ENCODE data around the gene APC2. TPM values are rescaled to one million over a fixed set of nuclear protein-coding genes. Genes with fewer than 3 reads are reported as not detected.
A peak's percentile ranks its signal among the peaks of the same experiment; 100 is the strongest.

Gene APC2
- total RNA-seq, 2 donors from 2014 or later: 0.04 to 0.21 TPM

DNA sequence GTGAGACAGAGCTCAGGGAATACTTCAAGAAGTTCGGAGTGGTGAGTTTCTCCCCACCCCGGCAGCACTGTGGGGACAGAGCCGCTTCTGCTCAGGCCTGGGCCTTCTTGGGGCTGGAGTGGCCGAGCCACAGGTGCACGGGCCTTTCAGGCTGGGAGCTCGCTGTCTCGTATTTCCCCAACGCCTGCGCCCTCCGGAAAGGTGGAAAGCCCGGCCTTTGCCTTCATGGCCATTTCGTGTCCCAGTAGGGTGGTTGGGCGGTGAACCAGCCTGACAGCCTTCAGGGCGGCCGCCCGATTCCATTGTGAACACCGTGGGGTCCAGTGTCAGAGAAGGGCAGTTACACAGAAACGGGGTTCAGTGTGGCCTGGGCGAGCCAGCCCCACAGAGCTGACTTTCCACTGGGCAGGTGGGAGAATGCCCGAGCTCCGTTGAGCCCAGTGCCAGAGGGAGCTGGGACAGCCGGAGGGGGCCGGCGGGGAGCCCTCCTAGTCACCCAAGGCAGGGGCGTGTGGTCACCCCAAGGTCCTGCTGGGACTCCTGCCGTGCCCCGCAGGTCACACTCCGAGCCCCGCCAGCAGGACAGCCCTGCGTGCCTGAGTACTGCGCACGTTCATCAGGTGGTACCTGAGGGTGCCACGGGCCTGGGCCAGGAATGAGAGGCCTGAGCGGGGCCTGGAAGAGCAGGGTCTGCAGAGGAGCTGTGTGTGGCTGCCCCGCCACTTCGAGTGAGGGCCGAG is 28.5 kb upstream of the APC2 start:
- no peaks in the 10 kb centered on the region for H3K27me3 Mint-ChIP-seq
- peaks cover 98% of the 10 kb centered on the region for H3K36me3 Mint-ChIP-seq (ENCODE audit: low read depth)
- H3K4me3 Mint-ChIP-seq: no peak overlapping the region
- H3K27ac Mint-ChIP-seq: no peak overlapping the region
- ATAC-seq (replicated peaks): no peak
- H3K9me3 Mint-ChIP-seq: no peaks in the 10 kb centered on the region
- no peaks in the 10 kb centered on the region for H3K4me1 Mint-ChIP-seq

DNA sequence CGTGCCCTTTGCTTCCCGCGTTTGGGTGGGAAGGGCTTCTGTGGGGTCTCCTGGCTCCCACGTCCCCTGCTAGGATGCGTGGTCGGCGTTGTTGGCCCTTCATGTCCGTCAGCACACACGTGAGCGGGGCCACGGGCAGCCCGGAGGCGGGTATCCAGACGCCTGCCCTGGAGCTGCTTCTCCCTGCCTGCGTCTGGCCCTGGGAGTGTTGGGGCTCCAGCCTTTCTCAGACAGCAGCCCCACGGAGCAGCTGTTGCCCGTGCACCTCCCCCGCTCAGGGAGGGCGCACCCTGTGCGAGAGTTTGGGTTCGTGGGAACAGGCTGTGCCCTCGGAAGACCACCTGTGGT is 28.0 kb upstream of the APC2 start:
- Mint-ChIP-seq H3K36me3 (ENCODE audit: low read depth) (peaks cover 97% of the 10 kb centered on the region), H3K27me3 (no peaks in the 10 kb centered on the region), H3K4me1 (no peaks in the 10 kb centered on the region), H3K9me3 (no peaks in the 10 kb centered on the region), H3K27ac (no peak overlapping the region), H3K4me3 (no peak overlapping the region)
- ATAC-seq (replicated peaks): no peak

DNA sequence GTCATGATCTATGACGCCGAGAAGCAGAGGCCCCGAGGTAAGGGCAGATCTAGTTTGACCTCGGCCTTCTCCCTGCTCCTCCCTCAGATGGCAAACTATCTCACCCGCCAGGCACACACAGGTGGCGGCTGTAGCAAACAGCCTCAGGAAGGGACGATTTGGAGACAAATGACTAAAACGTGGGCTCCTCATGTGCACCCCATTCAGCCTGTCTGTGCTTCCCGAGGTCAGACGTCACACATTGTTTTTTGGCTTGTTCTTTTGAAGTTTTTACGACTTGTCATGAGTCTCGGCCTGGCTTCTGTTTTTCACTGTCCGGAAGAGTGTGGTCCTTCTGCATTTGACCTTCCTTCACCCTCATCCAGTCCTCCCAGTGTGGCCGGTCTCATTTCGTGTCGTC is 27.6 kb upstream of the APC2 start:
- no peak overlapping the region for H3K4me3 Mint-ChIP-seq

DNA sequence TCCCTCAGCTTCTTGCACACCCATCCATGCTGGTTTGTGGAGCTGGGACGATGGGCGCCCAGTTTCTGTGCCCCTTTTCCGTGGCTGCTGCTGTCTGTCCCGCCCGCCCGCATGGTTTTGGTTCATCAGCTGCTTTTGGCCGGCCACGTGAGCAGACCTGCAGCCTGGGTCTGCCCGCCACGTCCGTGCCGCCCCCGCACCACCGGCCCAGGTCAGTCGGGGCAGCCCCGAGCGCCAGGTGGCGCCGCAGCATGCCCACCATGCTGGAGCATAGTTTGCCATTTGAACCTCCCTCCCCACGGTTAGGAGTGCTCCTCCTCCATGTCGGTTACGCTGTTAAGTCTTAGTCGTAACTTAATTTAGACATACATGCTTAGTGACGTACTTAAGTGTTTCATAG is 27.0 kb upstream of the APC2 start:
- ATAC-seq (replicated peaks): no peak
- peak overlapping the region; percentile 55 for H3K27ac Mint-ChIP-seq
- no peak overlapping the region for H3K4me3 Mint-ChIP-seq

More for the DNA sequence above, 27.6 kb upstream of the APC2 start:
- no peaks in the 10 kb centered on the region for H3K9me3 Mint-ChIP-seq
- H3K27me3 Mint-ChIP-seq: no peaks in the 10 kb centered on the region
- no peak for ATAC-seq (replicated peaks)
- H3K4me1 Mint-ChIP-seq: no peaks in the 10 kb centered on the region
- peaks cover 97% of the 10 kb centered on the region for H3K36me3 Mint-ChIP-seq (ENCODE audit: low read depth)
- H3K27ac Mint-ChIP-seq: no peak overlapping the region

DNA sequence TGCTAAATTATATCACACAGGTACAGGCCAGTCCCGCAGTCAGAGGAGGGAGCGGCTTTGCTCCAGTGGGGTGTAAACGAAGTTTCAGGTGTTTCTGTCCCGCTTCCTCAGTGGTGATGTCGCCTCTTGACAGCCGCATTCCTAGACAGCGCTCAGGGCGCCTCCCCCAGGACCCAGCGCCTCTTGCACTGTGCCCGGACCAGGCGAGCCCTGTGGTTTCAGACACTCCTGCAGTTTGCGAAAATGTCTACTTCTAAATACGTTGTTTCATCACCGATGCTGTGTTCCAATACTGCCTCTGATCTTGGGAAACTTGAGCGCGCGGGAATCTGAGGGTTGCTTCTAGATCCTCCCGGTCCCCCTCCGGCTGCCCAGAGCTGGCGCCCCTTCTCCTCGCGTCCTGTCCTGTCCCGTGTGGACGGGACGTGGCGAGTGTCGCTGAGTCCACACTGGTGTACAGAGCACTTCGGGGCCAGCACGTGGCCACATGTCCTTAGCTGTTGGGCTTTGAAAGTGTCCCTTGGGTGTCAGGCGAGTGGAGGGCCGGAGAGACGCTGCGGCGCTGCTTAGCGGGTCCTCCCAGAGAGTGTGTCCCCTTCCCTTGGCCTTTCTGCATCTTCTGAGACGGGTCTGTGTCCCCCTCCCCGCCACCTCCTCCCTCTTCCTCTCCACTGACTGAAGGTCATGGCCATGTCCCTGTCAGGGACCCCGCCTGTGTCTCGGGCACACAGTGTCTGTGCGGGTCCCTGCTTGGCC is 26.3 kb upstream of the APC2 start:
- no peak overlapping the region for H3K4me3 Mint-ChIP-seq
- H3K9me3 Mint-ChIP-seq: no peaks in the 10 kb centered on the region
- ATAC-seq (replicated peaks): no peak
- no peaks in the 10 kb centered on the region for H3K4me1 Mint-ChIP-seq
- no peaks in the 10 kb centered on the region for H3K27me3 Mint-ChIP-seq
- peak overlapping the region; percentile 55 for H3K27ac Mint-ChIP-seq
- H3K36me3 Mint-ChIP-seq (ENCODE audit: low read depth): peaks cover 97% of the 10 kb centered on the region

More for the DNA sequence above, 27.0 kb upstream of the APC2 start:
- H3K4me1 Mint-ChIP-seq: no peaks in the 10 kb centered on the region
- peaks cover 97% of the 10 kb centered on the region for H3K36me3 Mint-ChIP-seq (ENCODE audit: low read depth)
- H3K27me3 Mint-ChIP-seq: no peaks in the 10 kb centered on the region
- no peaks in the 10 kb centered on the region for H3K9me3 Mint-ChIP-seq

DNA sequence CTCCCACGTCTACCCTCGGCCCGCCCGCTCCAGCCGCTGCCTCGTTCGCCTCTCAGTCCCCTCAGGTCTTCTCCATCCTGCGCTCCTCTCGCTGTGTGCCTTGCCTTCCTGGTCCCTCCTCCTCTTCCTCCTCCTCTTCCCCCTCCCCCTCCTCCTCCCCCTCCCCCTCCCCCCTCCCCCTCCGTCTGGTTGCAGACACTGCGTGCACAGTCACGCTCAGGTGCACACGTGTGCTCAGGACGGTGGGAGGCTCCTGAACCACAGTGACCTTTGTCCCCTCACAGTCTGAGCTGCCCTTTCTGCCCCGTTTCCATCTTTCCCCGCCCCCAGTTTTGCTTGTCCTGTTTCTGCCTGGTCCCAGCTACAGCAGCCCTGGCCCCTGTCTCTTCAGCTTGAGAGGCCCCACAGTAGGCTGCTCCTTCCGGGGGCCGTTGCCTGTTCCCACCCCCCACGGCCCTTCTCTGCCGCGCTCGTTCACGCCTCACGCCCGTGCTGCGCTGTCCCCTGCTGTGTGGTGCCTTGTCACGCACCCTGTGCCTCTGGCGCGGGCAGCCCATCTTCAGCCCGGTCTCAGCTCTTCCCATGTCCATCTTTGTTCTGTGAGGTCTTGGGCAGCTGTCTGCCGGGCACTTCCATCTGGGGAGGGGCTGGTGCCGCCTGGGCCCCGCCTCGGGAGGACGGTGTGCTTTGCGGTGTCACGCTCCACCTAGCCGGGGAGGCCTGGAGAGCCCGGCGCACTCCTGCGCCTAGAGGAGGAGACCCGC is 25.5 kb upstream of the APC2 start:
- H3K9me3 Mint-ChIP-seq: no peaks in the 10 kb centered on the region
- H3K27ac Mint-ChIP-seq: no peak overlapping the region
- H3K36me3 Mint-ChIP-seq (ENCODE audit: low read depth): peaks cover 92% of the 10 kb centered on the region
- no peak for ATAC-seq (replicated peaks)
- no peaks in the 10 kb centered on the region for H3K4me1 Mint-ChIP-seq
- no peaks in the 10 kb centered on the region for H3K27me3 Mint-ChIP-seq
- H3K4me3 Mint-ChIP-seq: no peak overlapping the region

DNA sequence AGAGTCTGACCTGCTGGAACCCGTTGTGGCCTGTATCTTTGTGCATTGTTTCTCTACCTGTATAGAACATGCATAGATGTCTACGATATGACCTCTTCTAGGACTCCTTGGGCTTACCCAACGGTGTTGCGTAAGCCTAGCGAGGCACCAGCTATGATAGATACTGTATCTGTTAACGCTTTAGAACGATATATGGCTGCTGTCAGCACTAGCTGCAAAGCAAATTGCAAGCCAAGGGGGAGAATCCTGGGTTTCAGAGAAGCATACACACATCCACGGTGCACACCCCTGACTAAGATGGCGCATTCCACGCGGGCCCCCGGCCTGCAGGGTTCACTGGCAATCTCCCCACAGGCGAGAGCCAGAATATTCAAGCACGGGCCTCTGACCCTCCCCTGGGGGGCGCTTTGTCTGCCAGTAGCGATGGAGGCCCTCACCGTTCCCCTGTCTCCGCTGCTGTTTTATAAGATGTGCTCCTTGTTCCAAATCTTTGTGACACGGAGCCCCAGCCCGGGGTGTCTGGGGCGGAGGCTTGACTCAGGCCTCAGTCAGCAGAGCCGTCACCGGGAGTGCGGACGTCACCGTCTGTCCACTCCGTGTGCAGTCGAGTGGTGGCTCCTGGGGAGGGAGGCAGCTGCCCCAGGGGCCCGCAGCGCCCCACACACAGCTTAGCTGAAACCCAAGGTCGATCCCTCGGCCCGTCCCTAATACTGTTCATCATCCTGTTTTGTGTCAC is 24.7 kb upstream of the APC2 start:
- H3K36me3 Mint-ChIP-seq (ENCODE audit: low read depth): peaks cover 93% of the 10 kb centered on the region
- no peak for ATAC-seq (replicated peaks)
- H3K27me3 Mint-ChIP-seq: no peaks in the 10 kb centered on the region
- no peak overlapping the region for H3K27ac Mint-ChIP-seq
- H3K4me3 Mint-ChIP-seq: no peak overlapping the region
- H3K9me3 Mint-ChIP-seq: no peaks in the 10 kb centered on the region
- no peaks in the 10 kb centered on the region for H3K4me1 Mint-ChIP-seq

DNA sequence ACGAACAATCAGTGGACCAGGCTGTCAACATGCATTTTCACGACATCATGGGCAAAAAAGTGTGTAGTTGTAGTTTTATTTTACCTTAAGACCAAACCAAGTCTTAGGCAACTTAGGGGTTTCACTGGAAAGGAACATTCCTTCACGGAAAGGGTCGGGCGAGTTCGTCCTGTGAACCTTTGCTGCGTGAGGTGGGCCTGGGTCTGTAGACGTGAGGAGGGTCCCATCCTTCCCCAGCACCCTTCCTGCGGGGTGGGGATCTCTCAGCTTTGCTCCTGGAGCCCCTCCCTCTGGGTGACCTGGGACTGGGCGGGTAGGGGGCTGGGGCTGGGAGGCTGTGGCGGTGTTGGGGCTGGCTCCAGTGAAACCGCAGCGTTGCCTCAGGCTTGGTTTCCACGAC is 24.0 kb upstream of the APC2 start:
- no peak overlapping the region for H3K27ac Mint-ChIP-seq
- H3K36me3 Mint-ChIP-seq (ENCODE audit: low read depth): peaks cover 93% of the 10 kb centered on the region
- no peaks in the 10 kb centered on the region for H3K4me1 Mint-ChIP-seq

DNA sequence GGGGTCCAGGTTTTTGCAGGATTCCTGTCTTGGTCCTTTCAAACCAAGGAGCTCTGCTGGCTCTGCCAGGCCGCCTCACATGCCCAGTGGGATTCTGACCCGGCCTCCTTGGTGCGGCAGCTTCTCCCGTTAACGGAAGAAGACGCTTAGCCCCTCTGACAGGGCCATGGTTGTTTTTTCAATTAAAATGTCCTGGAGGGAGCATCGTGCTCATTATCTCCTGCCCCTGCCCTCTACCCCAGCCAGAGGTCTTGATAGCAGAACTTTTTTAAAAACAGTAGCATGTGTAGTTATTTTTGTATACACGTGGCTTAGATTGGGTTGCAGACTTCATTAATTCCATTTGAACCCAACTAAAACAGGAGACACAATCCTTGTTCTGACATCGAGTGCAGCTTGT is 23.2 kb upstream of the APC2 start:
- Mint-ChIP-seq H3K4me3 (no peak overlapping the region), H3K27ac (no peak overlapping the region), H3K36me3 (ENCODE audit: low read depth) (peaks cover 93% of the 10 kb centered on the region), H3K27me3 (no peaks in the 10 kb centered on the region), H3K4me1 (no peaks in the 10 kb centered on the region), H3K9me3 (no peaks in the 10 kb centered on the region)
- no peak for ATAC-seq (replicated peaks)

More for the DNA sequence above, 24.0 kb upstream of the APC2 start:
- no peak for ATAC-seq (replicated peaks)
- H3K27me3 Mint-ChIP-seq: no peaks in the 10 kb centered on the region
- H3K9me3 Mint-ChIP-seq: no peaks in the 10 kb centered on the region
- H3K4me3 Mint-ChIP-seq: no peak overlapping the region

DNA sequence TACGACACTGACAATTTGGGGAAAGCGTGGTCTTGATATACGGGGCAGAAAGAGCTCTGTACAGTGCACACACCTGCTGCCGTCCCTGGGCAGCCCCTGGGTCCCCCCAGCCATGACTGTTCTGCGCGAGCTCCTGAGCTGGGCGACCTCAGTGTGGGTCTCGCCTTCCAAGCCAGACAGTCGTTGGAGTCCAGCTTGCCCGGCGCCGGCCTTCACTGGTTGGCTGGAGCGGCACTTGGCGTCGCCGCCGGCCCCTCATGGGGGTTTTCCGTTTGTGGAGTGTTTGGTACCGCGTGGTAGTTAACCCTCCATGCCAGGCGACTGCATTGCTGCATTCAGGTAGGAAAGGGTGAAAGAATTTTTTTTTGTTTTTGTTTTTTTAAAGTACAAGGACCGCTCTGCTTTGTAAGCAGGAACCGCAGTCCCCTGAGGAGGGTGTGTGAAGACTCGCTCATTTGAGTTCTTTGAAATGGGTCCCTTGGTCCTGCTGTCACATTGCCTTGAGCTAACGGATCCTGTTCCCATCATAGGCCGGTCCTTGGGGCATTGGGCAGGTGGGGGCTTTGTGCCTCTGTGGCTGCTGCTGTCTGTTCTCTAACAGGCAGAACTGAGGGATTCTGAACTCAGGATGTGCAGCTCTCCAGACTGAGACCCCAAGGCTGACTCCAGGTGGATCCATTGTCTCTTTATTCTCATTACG is 22.6 kb upstream of the APC2 start:
- no peak overlapping the region for H3K27ac Mint-ChIP-seq
- no peaks in the 10 kb centered on the region for H3K27me3 Mint-ChIP-seq
- H3K9me3 Mint-ChIP-seq: no peaks in the 10 kb centered on the region
- H3K4me3 Mint-ChIP-seq: no peak overlapping the region
- peaks cover 93% of the 10 kb centered on the region for H3K36me3 Mint-ChIP-seq (ENCODE audit: low read depth)
- no peak for ATAC-seq (replicated peaks)
- no peaks in the 10 kb centered on the region for H3K4me1 Mint-ChIP-seq

DNA sequence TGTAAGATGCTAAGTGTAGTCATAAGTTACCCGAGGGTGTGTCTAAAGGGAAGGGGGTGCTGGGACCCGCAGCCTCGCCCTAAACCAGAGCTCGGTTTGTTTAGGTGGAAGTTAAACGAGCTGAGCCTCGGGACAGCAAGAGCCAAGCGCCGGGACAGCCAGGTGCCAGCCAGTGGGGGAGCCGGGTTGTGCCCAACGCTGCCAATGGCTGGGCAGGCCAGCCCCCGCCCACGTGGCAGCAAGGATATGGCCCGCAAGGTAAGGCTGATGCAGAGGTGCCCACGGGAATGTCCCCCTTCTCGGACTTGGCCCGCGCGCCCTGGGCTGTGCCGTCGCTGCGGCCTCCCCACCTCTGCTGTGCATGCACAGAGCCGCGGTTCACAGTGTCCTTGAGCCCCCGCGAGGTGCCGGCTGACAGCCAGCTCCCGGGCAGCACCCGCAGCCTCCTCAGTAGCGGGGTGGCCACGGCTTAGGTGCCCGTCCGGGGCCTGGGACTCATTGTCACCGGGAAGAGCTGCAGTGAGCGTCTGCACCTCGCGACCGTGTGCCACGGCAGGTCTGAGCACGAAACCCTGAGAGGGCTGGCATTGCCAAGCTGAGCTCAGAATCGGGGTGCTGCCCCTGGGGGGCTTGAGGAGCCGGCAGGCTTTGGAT is 21.1 kb upstream of the APC2 start:
- H3K27ac Mint-ChIP-seq: no peak overlapping the region
- no peaks in the 10 kb centered on the region for H3K4me1 Mint-ChIP-seq
- no peaks in the 10 kb centered on the region for H3K27me3 Mint-ChIP-seq
- H3K36me3 Mint-ChIP-seq (ENCODE audit: low read depth): peaks cover 88% of the 10 kb centered on the region
- H3K9me3 Mint-ChIP-seq: no peaks in the 10 kb centered on the region
- H3K4me3 Mint-ChIP-seq: no peak overlapping the region
- ATAC-seq (replicated peaks): no peak

DNA sequence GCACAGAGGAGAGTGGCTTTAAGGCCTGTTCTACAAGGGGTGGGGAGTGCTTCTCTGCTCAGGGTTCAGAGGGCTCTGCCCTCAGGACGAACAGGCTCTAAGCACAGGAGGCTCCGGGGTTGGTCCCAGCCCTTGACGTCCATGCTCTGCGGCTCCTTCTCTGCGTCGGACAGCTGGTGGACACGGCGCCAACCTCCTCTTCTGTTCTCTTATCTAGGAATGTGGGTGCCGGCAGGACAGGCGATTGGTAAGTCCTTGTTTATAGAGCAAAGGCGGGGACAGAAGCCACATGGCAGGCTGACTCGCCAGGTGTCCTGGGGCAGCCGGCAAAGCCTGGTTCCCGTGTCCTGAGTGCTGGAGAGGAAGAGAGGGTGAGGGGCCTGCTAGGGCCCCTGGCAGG is 20.2 kb upstream of the APC2 start:
- Mint-ChIP-seq H3K27me3 (no peaks in the 10 kb centered on the region), H3K27ac (no peak overlapping the region), H3K4me3 (no peak overlapping the region), H3K36me3 (ENCODE audit: low read depth) (peaks cover 79% of the 10 kb centered on the region), H3K4me1 (no peaks in the 10 kb centered on the region), H3K9me3 (no peaks in the 10 kb centered on the region)
- ATAC-seq (replicated peaks): no peak

DNA sequence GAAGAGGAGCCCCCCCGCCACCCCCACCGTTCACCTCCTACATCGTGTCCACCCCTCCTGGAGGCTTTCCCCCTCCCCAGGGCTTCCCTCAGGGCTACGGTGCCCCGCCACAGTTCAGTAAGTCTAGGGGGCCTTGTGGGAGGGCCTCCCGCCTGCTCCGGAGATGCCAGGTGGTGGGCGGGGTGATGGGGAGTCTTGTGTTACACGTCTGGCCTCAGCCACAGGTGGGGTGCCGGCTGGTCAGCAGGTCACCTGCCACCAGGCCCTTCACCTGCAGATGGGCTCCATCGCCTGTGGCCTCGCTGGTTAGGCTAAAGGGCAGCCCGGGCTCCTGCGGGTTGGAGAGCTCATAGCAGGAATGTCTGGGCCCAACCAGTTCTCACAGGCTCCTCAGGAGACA is 19.7 kb upstream of the APC2 start:
- no peak overlapping the region for H3K4me3 Mint-ChIP-seq
- H3K9me3 Mint-ChIP-seq: no peaks in the 10 kb centered on the region
- ATAC-seq (replicated peaks): no peak
- H3K27ac Mint-ChIP-seq: no peak overlapping the region
- peaks cover 77% of the 10 kb centered on the region for H3K36me3 Mint-ChIP-seq (ENCODE audit: low read depth)
- H3K27me3 Mint-ChIP-seq: no peaks in the 10 kb centered on the region
- no peaks in the 10 kb centered on the region for H3K4me1 Mint-ChIP-seq

Measured in activated T-helper 17 cell treated with anti-CD3 and anti-CD28 coated beads, Interleukin-2, amount 50 U/mL, for 72 hours (primary cell).